Measurements from ENCODE around the gene SUGCT. TPM values are rescaled to one million over a fixed set of nuclear protein-coding genes. Genes with fewer than 3 reads are reported as not detected.

The SUGCT gene
- total and polyA plus RNA-seq, 2 of the 13 experiments (the other 11 are each of a cell fraction or from before 2014, with no cell fraction given), result 10.1 to 22.2 TPM

DNA sequence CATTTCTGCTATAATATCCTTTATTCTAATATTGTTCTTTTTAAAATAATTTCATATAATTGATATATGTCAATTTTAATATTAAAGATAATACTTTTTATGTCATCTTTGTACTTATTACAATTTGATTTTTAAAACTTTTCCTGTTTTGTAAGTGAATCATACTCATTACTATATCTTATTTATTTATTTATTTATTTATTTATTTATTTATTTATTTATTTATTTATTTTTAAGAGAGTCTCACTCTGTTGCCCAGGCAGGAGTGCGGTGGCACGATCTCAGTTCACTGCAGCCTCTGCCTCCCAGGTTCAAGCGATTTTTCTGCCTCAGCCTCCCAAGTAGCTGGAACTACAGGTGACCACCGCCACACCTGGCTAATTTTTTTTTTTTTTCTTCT, 215.3 kb downstream of the SUGCT start:
- Histone ChIP-seq H3K4me3 (replicated peaks in 1 of 3; ENCODE audit: insufficient read depth in 1 of 3, low read depth in 2 of 3, low read length in 3 of 3) (no peak overlapping the region), H3K9ac (ENCODE audit: insufficient read depth, low read depth, low read length) (no peak overlapping the region), H3K27ac (ENCODE audit: extremely low read length, insufficient read depth, low read length) (no peak overlapping the region), H3K79me2 (ENCODE audit: insufficient read depth, low read length) (no peaks in the 10 kb centered on the region), H3K27me3 (ENCODE audit: control insufficient read depth in 1 of 2, insufficient read depth in 2 of 2, low read length in 2 of 2) (no peaks in the 10 kb centered on the region), H2AFZ (ENCODE audit: low read length) (no peak overlapping the region), H3K36me3 (replicated peaks in 1 of 2; ENCODE audit: control insufficient read depth in 1 of 2, insufficient read depth in 2 of 2, low read length in 2 of 2) (no peaks in the 10 kb centered on the region), H3K4me1 (ENCODE audit: insufficient read depth, low read length) (no peaks in the 10 kb centered on the region), H4K20me1 (ENCODE audit: insufficient read depth, low read length) (no peaks in the 10 kb centered on the region), H3K4me2 (ENCODE audit: low read depth, low read length) (no peak overlapping the region), H3K9me3 (ENCODE audit: low read length) (no peaks in the 10 kb centered on the region)
- BruUV-seq (replicated peaks), result no TSS peak
- DNase-seq (ENCODE audit: low spot score) (no peak), FAIRE-seq (no peak), ATAC-seq (no peak)
- POLR2A ChIA-PET, result no interaction called here
- intact Hi-C loops (cut with micrococcal nuclease; ENCODE audit: unreplicated experiment), result no loop called here
- in situ Hi-C loops (cut with HindIII; ENCODE audit: extremely low pct_ligation_motif_present, low pct_unique_long_range_greater_than_20kb), result no loop called here
- CTCF ChIA-PET (ENCODE audit: low intra/inter-chr PET ratio, low total read pairs), result no interaction called here
- whole genome bisulfite sequencing (ENCODE audit: low lambda C conversion rate), result 95% methylated on average over 4 of the region's 4 CpGs
- TF ChIP-seq ZNF678 (CRISPR knock-in tag; IDR thresholded peaks at IDR 0.05), result no peak
- no peak for TF ChIP-seq SMYD3 (CRISPR knock-in tag; IDR thresholded peaks at IDR 0.05)
- TF ChIP-seq BHLHE40 (IDR thresholded peaks at IDR 0.05; ENCODE audit: low read length), result no peak
- no peak for TF ChIP-seq HNRNPK (IDR thresholded peaks at IDR 0.05; ENCODE audit: low read depth, low read length, poor library complexity, severe bottlenecking)
- TF ChIP-seq ATF7 (IDR thresholded peaks at IDR 0.05), result no peak
- TF ChIP-seq ATF7 (CRISPR knock-in tag; IDR thresholded peaks at IDR 0.05), result no peak
- TF ChIP-seq ATRX (CRISPR knock-in tag; IDR thresholded peaks at IDR 0.05; ENCODE audit: borderline replicate concordance), result no peak
- no peak for TF ChIP-seq ZNF34 (CRISPR knock-in tag; IDR thresholded peaks at IDR 0.05; ENCODE audit: borderline replicate concordance)
- TF ChIP-seq, protein P1, sequence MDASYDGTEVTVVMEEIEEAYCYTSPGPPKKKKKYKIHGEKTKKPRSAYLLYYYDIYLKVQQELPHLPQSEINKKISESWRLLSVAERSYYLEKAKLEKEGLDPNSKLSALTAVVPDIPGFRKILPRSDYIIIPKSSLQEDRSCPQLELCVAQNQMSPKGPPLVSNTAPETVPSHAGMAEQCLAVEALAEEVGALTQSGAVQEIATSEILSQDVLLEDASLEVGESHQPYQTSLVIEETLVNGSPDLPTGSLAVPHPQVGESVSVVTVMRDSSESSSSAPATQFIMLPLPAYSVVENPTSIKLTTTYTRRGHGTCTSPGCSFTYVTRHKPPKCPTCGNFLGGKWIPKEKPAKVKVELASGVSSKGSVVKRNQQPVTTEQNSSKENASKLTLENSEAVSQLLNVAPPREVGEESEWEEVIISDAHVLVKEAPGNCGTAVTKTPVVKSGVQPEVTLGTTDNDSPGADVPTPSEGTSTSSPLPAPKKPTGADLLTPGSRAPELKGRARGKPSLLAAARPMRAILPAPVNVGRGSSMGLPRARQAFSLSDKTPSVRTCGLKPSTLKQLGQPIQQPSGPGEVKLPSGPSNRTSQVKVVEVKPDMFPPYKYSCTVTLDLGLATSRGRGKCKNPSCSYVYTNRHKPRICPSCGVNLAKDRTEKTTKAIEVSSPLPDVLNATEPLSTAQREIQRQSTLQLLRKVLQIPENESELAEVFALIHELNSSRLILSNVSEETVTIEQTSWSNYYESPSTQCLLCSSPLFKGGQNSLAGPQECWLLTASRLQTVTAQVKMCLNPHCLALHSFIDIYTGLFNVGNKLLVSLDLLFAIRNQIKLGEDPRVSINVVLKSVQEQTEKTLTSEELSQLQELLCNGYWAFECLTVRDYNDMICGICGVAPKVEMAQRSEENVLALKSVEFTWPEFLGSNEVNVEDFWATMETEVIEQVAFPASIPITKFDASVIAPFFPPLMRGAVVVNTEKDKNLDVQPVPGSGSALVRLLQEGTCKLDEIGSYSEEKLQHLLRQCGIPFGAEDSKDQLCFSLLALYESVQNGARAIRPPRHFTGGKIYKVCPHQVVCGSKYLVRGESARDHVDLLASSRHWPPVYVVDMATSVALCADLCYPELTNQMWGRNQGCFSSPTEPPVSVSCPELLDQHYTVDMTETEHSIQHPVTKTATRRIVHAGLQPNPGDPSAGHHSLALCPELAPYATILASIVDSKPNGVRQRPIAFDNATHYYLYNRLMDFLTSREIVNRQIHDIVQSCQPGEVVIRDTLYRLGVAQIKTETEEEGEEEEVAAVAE (CRISPR knock-in tag; IDR thresholded peaks at IDR 0.05; ENCODE audit: borderline replicate concordance), result no peak
- TF ChIP-seq, protein P2, sequence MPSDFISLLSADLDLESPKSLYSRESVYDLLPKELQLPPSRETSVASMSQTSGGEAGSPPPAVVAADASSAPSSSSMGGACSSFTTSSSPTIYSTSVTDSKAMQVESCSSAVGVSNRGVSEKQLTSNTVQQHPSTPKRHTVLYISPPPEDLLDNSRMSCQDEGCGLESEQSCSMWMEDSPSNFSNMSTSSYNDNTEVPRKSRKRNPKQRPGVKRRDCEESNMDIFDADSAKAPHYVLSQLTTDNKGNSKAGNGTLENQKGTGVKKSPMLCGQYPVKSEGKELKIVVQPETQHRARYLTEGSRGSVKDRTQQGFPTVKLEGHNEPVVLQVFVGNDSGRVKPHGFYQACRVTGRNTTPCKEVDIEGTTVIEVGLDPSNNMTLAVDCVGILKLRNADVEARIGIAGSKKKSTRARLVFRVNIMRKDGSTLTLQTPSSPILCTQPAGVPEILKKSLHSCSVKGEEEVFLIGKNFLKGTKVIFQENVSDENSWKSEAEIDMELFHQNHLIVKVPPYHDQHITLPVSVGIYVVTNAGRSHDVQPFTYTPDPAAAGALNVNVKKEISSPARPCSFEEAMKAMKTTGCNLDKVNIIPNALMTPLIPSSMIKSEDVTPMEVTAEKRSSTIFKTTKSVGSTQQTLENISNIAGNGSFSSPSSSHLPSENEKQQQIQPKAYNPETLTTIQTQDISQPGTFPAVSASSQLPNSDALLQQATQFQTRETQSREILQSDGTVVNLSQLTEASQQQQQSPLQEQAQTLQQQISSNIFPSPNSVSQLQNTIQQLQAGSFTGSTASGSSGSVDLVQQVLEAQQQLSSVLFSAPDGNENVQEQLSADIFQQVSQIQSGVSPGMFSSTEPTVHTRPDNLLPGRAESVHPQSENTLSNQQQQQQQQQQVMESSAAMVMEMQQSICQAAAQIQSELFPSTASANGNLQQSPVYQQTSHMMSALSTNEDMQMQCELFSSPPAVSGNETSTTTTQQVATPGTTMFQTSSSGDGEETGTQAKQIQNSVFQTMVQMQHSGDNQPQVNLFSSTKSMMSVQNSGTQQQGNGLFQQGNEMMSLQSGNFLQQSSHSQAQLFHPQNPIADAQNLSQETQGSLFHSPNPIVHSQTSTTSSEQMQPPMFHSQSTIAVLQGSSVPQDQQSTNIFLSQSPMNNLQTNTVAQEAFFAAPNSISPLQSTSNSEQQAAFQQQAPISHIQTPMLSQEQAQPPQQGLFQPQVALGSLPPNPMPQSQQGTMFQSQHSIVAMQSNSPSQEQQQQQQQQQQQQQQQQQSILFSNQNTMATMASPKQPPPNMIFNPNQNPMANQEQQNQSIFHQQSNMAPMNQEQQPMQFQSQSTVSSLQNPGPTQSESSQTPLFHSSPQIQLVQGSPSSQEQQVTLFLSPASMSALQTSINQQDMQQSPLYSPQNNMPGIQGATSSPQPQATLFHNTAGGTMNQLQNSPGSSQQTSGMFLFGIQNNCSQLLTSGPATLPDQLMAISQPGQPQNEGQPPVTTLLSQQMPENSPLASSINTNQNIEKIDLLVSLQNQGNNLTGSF (CRISPR knock-in tag; IDR thresholded peaks at IDR 0.05), result no peak
- no peak for TF ChIP-seq MTF1 (CRISPR knock-in tag; IDR thresholded peaks at IDR 0.05)
- TF ChIP-seq SYNCRIP (IDR thresholded peaks at IDR 0.05; ENCODE audit: insufficient read depth, low read depth, low read length), result no peak
- TF ChIP-seq, protein P3, sequence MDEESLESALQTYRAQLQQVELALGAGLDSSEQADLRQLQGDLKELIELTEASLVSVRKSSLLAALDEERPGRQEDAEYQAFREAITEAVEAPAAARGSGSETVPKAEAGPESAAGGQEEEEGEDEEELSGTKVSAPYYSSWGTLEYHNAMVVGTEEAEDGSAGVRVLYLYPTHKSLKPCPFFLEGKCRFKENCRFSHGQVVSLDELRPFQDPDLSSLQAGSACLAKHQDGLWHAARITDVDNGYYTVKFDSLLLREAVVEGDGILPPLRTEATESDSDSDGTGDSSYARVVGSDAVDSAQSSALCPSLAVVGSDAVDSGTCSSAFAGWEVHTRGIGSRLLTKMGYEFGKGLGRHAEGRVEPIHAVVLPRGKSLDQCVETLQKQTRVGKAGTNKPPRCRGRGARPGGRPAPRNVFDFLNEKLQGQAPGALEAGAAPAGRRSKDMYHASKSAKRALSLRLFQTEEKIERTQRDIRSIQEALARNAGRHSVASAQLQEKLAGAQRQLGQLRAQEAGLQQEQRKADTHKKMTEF (CRISPR knock-in tag; IDR thresholded peaks at IDR 0.05), result no peak
- no peak for TF ChIP-seq HDAC6 (IDR thresholded peaks at IDR 0.05; ENCODE audit: low read depth, low read length)
- TF ChIP-seq FLYWCH1 (CRISPR knock-in tag; IDR thresholded peaks at IDR 0.05), result no peak
- no peak for TF ChIP-seq MXD4 (CRISPR knock-in tag; IDR thresholded peaks at IDR 0.05)
